Panc1 (cell line): ENCODE data around the gene STK32C. TPM values are rescaled to one million over a fixed set of nuclear protein-coding genes. Genes with fewer than 3 reads are reported as not detected.
A peak's percentile ranks its signal among the peaks of the same experiment; 100 is the strongest.

Experiments
- ATAC-seq: fragments of 200-7000 bp; cut with Tn5 transposase; 2 replicates; pipeline ENCODE4 v1.9.1; 2020; ENCODE audit warnings: mild to moderate bottlenecking, moderate library complexity
- BruUV-seq: library from RNA; stranded (reverse); fragments of 400-500 nt; replicated peaks from 2 replicates; lab custom pipeline; 2021; lab: Mats Ljungman, UMichigan
- CTCF ChIA-PET: fragments of 300-600 bp; sonication (Branson Sonifier 250); formaldehyde crosslinking; loops from one replicate; lab custom pipeline; 2022; ENCODE audit warnings: antibody characterized with exemption; lab: Charles Lee
- POLR2A ChIA-PET: fragments of 300-600 bp; sonication (Branson Sonifier 250); formaldehyde crosslinking; loops from one replicate; lab custom pipeline; 2022; ENCODE audit warnings: antibody characterized with exemption; lab: Charles Lee
- DNase-seq: peaks from one replicate; pipeline ENCODE4 v3.0.0-alpha.2; 2010; ENCODE audit warnings: low read depth, low spot score
- H3K27ac ChIP-seq: 2 replicates; pipeline ENCODE4 v1.5.1; 2011; ENCODE audit warnings: mild to moderate bottlenecking, low read length, inconsistent platforms
- H3K27me3 ChIP-seq: fragments of 200-500 bp; sonication (Bioruptor generic); 2 replicates; pipeline ENCODE4 v1.6.0; 2014; ENCODE audit warnings: low read length, inconsistent platforms; ENCODE audit not compliant: control insufficient read depth, insufficient read depth
- H3K36me3 ChIP-seq: fragments of 200-500 bp; sonication (Bioruptor generic); 2 replicates; pipeline ENCODE4 v1.5.1; 2014; ENCODE audit warnings: inconsistent platforms, mild to moderate bottlenecking, low read length, moderate library complexity; ENCODE audit not compliant: control insufficient read depth, insufficient read depth
- H3K4me1 ChIP-seq: 2 replicates; pipeline ENCODE4 v1.5.1; 2011; ENCODE audit warnings: inconsistent platforms, mild to moderate bottlenecking, low read length, moderate library complexity; ENCODE audit not compliant: control insufficient read depth, insufficient read depth
- H3K4me3 ChIP-seq, 2 experiments: 2 replicates each; pipeline ENCODE4 v1.5.1; 2011 to 2012; ENCODE audit warnings: low read depth in 2 of 2, low read length in 2 of 2, mild to moderate bottlenecking in 2 of 2, inconsistent platforms in 1 of 2, moderate library complexity in 1 of 2
- H3K9me3 ChIP-seq: fragments of 200-500 bp; sonication (Bioruptor generic); 2 replicates; pipeline ENCODE4 v1.5.1; 2014; ENCODE audit warnings: low read depth, mild to moderate bottlenecking, inconsistent platforms, low read length, moderate library complexity; ENCODE audit not compliant: control insufficient read depth, insufficient read depth
- CTCF ChIP-seq: fragments of 450-650 bp; IDR thresholded peaks from 2 replicates; pipeline ENCODE4 v1.5.1; 2017; ENCODE audit warnings: mild to moderate bottlenecking
- POLR2AphosphoS5 ChIP-seq: IDR thresholded peaks from 2 replicates; pipeline ENCODE4 v1.6.1; 2012; ENCODE audit warnings: mild to moderate bottlenecking, low read depth, low read length, moderate library complexity
- SIN3A ChIP-seq: IDR thresholded peaks from 2 replicates; pipeline ENCODE4 v1.6.1; 2012; ENCODE audit warnings: low read depth, mild to moderate bottlenecking, low read length, moderate library complexity, borderline replicate concordance; ENCODE audit not compliant: insufficient read depth
- TCF7L2 ChIP-seq: IDR thresholded peaks from 2 replicates; pipeline ENCODE4 v1.6.1; 2011; ENCODE audit warnings: mild to moderate bottlenecking, low read depth, low read length, inconsistent platforms
- in situ Hi-C: cut with HindIII; loops from 2 replicates; pipeline ENCODE4 v1.10.0; 2016; ENCODE audit warnings: low sequenced_read_pairs, low pct_unique_long_range_greater_than_20kb
- intact Hi-C: fragments of 100-400 bp; cut with micrococcal nuclease; formaldehyde crosslinking; loops from one replicate; pipeline ENCODE4 v1.10.0; 2022; ENCODE audit not compliant: unreplicated experiment
- total RNA-seq: library from RNA; stranded (reverse); gene quantifications from one replicate; pipeline ENCODE4 v1.2.1, GENCODE V29; 2021; ENCODE audit not compliant: unreplicated experiment
- TF ChIP-seq, protein P1 (sequence below), 2 experiments: IDR thresholded peaks; 2 replicates each; pipeline ENCODE4 v1.6.1; 2011 to 2012; ENCODE audit warnings: low read depth in 2 of 2, control low read depth in 1 of 2, low read length in 1 of 2, mild to moderate bottlenecking in 1 of 2, moderate library complexity in 1 of 2; ENCODE audit not compliant: insufficient read depth in 1 of 2

The STK32C gene
- total RNA-seq, 1 experiment from 2014 or later = 53.7 TPM

- H3K9me3 ChIP-seq = no peaks in the 10 kb centered on the region
- ChIA-PET POLR2A (no interaction called here), CTCF (no interaction called here)
- ATAC-seq = no peak; the same call in 1 of the 2 replicates
- H3K4me1 ChIP-seq = peaks cover 4% of the 10 kb centered on the region; the same call in 1 of the 2 replicates
- no peaks in the 10 kb centered on the region for H3K36me3 ChIP-seq
- in situ Hi-C loops = no loop called here
- H3K27me3 ChIP-seq = no peaks in the 10 kb centered on the region
- intact Hi-C loops = no loop called here
- no peak overlapping the region for H3K4me3 ChIP-seq
- no TSS peak for BruUV-seq
- no peak for TF ChIP-seq POLR2AphosphoS5
- no peak for TF ChIP-seq CTCF
- no peak for TF ChIP-seq TCF7L2
- TF ChIP-seq SIN3A = no peak
- TF ChIP-seq, protein P1, sequence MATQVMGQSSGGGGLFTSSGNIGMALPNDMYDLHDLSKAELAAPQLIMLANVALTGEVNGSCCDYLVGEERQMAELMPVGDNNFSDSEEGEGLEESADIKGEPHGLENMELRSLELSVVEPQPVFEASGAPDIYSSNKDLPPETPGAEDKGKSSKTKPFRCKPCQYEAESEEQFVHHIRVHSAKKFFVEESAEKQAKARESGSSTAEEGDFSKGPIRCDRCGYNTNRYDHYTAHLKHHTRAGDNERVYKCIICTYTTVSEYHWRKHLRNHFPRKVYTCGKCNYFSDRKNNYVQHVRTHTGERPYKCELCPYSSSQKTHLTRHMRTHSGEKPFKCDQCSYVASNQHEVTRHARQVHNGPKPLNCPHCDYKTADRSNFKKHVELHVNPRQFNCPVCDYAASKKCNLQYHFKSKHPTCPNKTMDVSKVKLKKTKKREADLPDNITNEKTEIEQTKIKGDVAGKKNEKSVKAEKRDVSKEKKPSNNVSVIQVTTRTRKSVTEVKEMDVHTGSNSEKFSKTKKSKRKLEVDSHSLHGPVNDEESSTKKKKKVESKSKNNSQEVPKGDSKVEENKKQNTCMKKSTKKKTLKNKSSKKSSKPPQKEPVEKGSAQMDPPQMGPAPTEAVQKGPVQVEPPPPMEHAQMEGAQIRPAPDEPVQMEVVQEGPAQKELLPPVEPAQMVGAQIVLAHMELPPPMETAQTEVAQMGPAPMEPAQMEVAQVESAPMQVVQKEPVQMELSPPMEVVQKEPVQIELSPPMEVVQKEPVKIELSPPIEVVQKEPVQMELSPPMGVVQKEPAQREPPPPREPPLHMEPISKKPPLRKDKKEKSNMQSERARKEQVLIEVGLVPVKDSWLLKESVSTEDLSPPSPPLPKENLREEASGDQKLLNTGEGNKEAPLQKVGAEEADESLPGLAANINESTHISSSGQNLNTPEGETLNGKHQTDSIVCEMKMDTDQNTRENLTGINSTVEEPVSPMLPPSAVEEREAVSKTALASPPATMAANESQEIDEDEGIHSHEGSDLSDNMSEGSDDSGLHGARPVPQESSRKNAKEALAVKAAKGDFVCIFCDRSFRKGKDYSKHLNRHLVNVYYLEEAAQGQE (IDR thresholded peaks at IDR 0.05; ENCODE audit: insufficient read depth in 1 of 2, low read depth in 2 of 2, low read length in 1 of 2) = no peak
- H3K27ac ChIP-seq = no peak overlapping the region
- DNase-seq = no peak
Measured at GRCh38 chr10:132258423-132258822, 49.3 kb downstream of the STK32C start.

- H3K36me3 ChIP-seq = no peaks in the 10 kb centered on the region
- no peaks in the 10 kb centered on the region for H3K27me3 ChIP-seq
- DNase-seq = no peak
- intact Hi-C loops = no loop called here
- no peak overlapping the region for H3K4me3 ChIP-seq
- in situ Hi-C loops = no loop called here
- peak; percentile 38; the same call in 1 of the 2 replicates for ATAC-seq
- no peak overlapping the region for H3K27ac ChIP-seq
- no peak for TF ChIP-seq SIN3A
- TF ChIP-seq, protein P1 (IDR thresholded peaks at IDR 0.05; ENCODE audit: insufficient read depth in 1 of 2, low read depth in 2 of 2, low read length in 1 of 2) = no peak
- TF ChIP-seq CTCF = no peak
- no peak for TF ChIP-seq POLR2AphosphoS5
- no peak for TF ChIP-seq TCF7L2
- BruUV-seq = no TSS peak
- POLR2A ChIA-PET = no interaction called here
- peaks cover 4% of the 10 kb centered on the region; the same call in 1 of the 2 replicates for H3K4me1 ChIP-seq
- H3K9me3 ChIP-seq = no peaks in the 10 kb centered on the region
- CTCF ChIA-PET = no interaction called here
Measured at GRCh38 chr10:132257907-132258306, 49.8 kb downstream of the STK32C start.
